ENCODE data around the gene ATXN2. TPM values are rescaled to one million over a fixed set of nuclear protein-coding genes. Genes with fewer than 3 reads are reported as not detected.
"Not testable (repeated sequence)": the region's sequence is repeated elsewhere in the genome, so short reads cannot be mapped to it uniquely, and the experiment has no call there.

ATXN2 gene
- total RNA-seq, 2 experiments from 2014 or later = 21.9 to 23.7 TPM

DNA sequence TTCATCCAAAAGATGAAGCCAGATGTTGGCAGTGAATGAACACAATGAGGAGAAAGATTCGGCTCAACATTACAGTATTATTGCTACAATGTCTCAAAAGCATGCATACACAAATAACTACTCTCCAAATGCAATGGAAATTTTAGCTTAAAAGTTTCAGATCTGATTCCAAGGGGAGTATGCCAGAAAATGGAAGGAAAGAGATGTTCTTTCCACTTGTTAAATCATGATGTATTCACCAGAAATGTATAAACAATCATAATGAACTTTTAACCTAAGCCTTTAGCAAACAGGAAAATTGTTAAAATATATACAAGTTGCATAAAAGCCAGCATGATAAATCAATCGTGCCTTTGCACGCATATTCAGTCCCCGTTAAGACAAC lies 131.3 kb downstream of the ATXN2 start:
- H3K36me3 Mint-ChIP-seq (ENCODE audit: low read depth) = peaks cover 43% of the 10 kb centered on the region
- Histone ChIP-seq H3K9me3 (ENCODE audit: control insufficient read depth in 1 of 2, insufficient read depth in 1 of 2, low read length in 2 of 2) (no peaks in the 10 kb centered on the region), H3K27ac (ENCODE audit: low read depth in 1 of 2, low read length in 2 of 2) (no peak overlapping the region)

GRCh38 chr12:111467092-111467856 lies 131.8 kb downstream of the ATXN2 start:
- POLR2A ChIA-PET = no interaction called here
- H3K27ac Mint-ChIP-seq = no peak overlapping the region

More for the DNA sequence above, 131.3 kb downstream of the ATXN2 start:
- Histone ChIP-seq H3K27me3 (ENCODE audit: control insufficient read depth in 1 of 2, insufficient read depth in 2 of 2, low read length in 2 of 2) (no peaks in the 10 kb centered on the region), H3K4me1 (ENCODE audit: insufficient read depth, low read length) (no peaks in the 10 kb centered on the region), H3K36me3 (ENCODE audit: insufficient read depth, low read length) (peaks cover 40% of the 10 kb centered on the region), H3K4me3 (ENCODE audit: low read length) (no peak overlapping the region)
- ChIA-PET CTCF (interaction anchor here (0.7 to 1.3 kb wide), 2 partner anchors 70 to 71 kb away, joined by 3 to 5 read pairs; no protein-coding TSS in a partner anchor), POLR2A (no interaction called here)
- TF ChIP-seq, protein P1, sequence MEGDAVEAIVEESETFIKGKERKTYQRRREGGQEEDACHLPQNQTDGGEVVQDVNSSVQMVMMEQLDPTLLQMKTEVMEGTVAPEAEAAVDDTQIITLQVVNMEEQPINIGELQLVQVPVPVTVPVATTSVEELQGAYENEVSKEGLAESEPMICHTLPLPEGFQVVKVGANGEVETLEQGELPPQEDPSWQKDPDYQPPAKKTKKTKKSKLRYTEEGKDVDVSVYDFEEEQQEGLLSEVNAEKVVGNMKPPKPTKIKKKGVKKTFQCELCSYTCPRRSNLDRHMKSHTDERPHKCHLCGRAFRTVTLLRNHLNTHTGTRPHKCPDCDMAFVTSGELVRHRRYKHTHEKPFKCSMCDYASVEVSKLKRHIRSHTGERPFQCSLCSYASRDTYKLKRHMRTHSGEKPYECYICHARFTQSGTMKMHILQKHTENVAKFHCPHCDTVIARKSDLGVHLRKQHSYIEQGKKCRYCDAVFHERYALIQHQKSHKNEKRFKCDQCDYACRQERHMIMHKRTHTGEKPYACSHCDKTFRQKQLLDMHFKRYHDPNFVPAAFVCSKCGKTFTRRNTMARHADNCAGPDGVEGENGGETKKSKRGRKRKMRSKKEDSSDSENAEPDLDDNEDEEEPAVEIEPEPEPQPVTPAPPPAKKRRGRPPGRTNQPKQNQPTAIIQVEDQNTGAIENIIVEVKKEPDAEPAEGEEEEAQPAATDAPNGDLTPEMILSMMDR (IDR thresholded peaks at IDR 0.05) = no peak
- intact Hi-C loops (cut with DNase I, micrococcal nuclease) = no loop called here
- Mint-ChIP-seq H3K27me3 (no peaks in the 10 kb centered on the region), H3K4me3 (no peak overlapping the region), H3K4me1 (ENCODE audit: low read depth) (no peaks in the 10 kb centered on the region), H3K27ac (no peak overlapping the region), H3K9me3 (no peaks in the 10 kb centered on the region)
- no peak for ATAC-seq (ENCODE audit: poor library complexity)
- no peak for DNase-seq

GRCh38 chr12:111462210-111462769 lies 136.8 kb downstream of the ATXN2 start:
- ATAC-seq (ENCODE audit: poor library complexity) (no peak), DNase-seq (no peak)
- H3K9me3 ChIP-seq (ENCODE audit: control insufficient read depth in 1 of 2, insufficient read depth in 1 of 2, low read length in 2 of 2) = no peaks in the 10 kb centered on the region
- Mint-ChIP-seq H3K36me3 (ENCODE audit: low read depth) (peaks cover 23% of the 10 kb centered on the region), H3K4me3 (no peak overlapping the region), H3K4me1 (ENCODE audit: low read depth) (no peaks in the 10 kb centered on the region), H3K27ac (no peak overlapping the region), H3K27me3 (no peaks in the 10 kb centered on the region), H3K9me3 (no peaks in the 10 kb centered on the region)
- no peak overlapping the region for H3K4me3 ChIP-seq (ENCODE audit: low read length)
- TF ChIP-seq, protein P1 (IDR thresholded peaks at IDR 0.05) = no peak
- intact Hi-C loops (cut with DNase I, micrococcal nuclease) = no loop called here
- ChIA-PET POLR2A (interaction anchor here (1.3 kb wide), 1 partner anchor 17 kb away, joined by 3 read pairs; no protein-coding TSS in a partner anchor), CTCF (interaction anchor here (1.3 to 27.4 kb wide), 2 partner anchors 11 to 60 kb away, joined by 5 to 487 read pairs; partner anchors contain the start of gene SH2B3)
- no peak overlapping the region for H3K27ac ChIP-seq (ENCODE audit: low read depth in 1 of 2, low read length in 2 of 2)
- H3K36me3 ChIP-seq (ENCODE audit: insufficient read depth, low read length) = peaks cover 23% of the 10 kb centered on the region
- H3K27me3 ChIP-seq (ENCODE audit: control insufficient read depth in 1 of 2, insufficient read depth in 2 of 2, low read length in 2 of 2) = no peaks in the 10 kb centered on the region
- H3K4me1 ChIP-seq (ENCODE audit: insufficient read depth, low read length) = no peaks in the 10 kb centered on the region

More at GRCh38 chr12:111467092-111467856, 131.8 kb downstream of the ATXN2 start:
- TF ChIP-seq, protein P1 (IDR thresholded peaks at IDR 0.05) = no peak
- no peaks in the 10 kb centered on the region for H3K9me3 ChIP-seq (ENCODE audit: control insufficient read depth in 1 of 2, insufficient read depth in 1 of 2, low read length in 2 of 2)
- Mint-ChIP-seq H3K9me3 (no peaks in the 10 kb centered on the region), H3K4me3 (no peak overlapping the region), H3K36me3 (ENCODE audit: low read depth) (peaks cover 46% of the 10 kb centered on the region), H3K27me3 (no peaks in the 10 kb centered on the region), H3K4me1 (ENCODE audit: low read depth) (no peaks in the 10 kb centered on the region)
- peaks cover 38% of the 10 kb centered on the region for H3K36me3 ChIP-seq (ENCODE audit: insufficient read depth, low read length)
- no peak for ATAC-seq (ENCODE audit: poor library complexity)
- no peak overlapping the region for H3K4me3 ChIP-seq (ENCODE audit: low read length)
- CTCF ChIA-PET = interaction anchor here (0.8 to 1.3 kb wide), 3 partner anchors 12 to 71 kb away, joined by 3 to 6 read pairs (median 5); no protein-coding TSS in a partner anchor
- H3K27me3 ChIP-seq (ENCODE audit: control insufficient read depth in 1 of 2, insufficient read depth in 2 of 2, low read length in 2 of 2) = no peaks in the 10 kb centered on the region
- intact Hi-C loops (cut with DNase I, micrococcal nuclease) = no loop called here
- H3K4me1 ChIP-seq (ENCODE audit: insufficient read depth, low read length) = no peaks in the 10 kb centered on the region
- DNase-seq = no peak
- no peak overlapping the region for H3K27ac ChIP-seq (ENCODE audit: low read depth in 1 of 2, low read length in 2 of 2)

- CTCF ChIA-PET = interaction anchor here (27.4 kb wide), 1 partner anchor 58 kb away, joined by 487 read pairs; the partner anchor contains the start of gene SH2B3
- H3K4me1 ChIP-seq (ENCODE audit: insufficient read depth, low read length); DNase-seq; H3K27me3 Mint-ChIP-seq; POLR2A ChIA-PET; H3K4me3 ChIP-seq (ENCODE audit: low read length); H3K9me3 ChIP-seq (ENCODE audit: control insufficient read depth in 1 of 2, insufficient read depth in 1 of 2, low read length in 2 of 2); intact Hi-C loops (cut with DNase I, micrococcal nuclease); H3K27ac ChIP-seq (ENCODE audit: low read depth in 1 of 2, low read length in 2 of 2); H3K27ac Mint-ChIP-seq; H3K4me3 Mint-ChIP-seq; H3K27me3 ChIP-seq (ENCODE audit: control insufficient read depth in 1 of 2, insufficient read depth in 2 of 2, low read length in 2 of 2); H3K4me1 Mint-ChIP-seq (ENCODE audit: low read depth); ATAC-seq (ENCODE audit: poor library complexity); H3K9me3 Mint-ChIP-seq: not testable (repeated sequence)
- H3K36me3 ChIP-seq (ENCODE audit: insufficient read depth, low read length) = peaks cover 40% of the 10 kb centered on the region
- H3K36me3 Mint-ChIP-seq (ENCODE audit: low read depth) = peaks cover 38% of the 10 kb centered on the region
Observed at GRCh38 chr12:111460111-111460510, 139.0 kb downstream of the ATXN2 start.

Measured in CD4-positive, alpha-beta T cell (primary cell).